ENCODE results near the gene MTCL3.

DNA sequence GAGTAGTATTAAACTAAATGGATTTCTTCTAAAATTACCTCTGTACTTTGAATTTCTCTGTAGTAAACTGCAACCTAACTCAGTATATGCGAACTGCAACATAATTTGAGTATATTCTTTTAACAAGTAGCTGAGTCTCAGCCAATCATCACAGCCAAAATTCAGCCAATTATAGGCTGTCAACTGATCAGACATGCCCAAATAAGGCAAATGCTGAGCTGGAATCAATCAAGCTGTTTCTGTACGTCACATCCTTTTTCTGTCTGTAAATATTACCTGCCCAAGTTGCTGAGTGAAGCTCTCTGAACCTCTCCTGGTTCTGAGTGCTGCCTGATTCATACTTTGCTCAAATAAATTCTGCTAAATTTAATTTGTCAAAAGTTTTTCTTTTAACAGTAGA is 48.3 kb upstream of the MTCL3 start:
- TF ChIP-seq, protein P1, sequence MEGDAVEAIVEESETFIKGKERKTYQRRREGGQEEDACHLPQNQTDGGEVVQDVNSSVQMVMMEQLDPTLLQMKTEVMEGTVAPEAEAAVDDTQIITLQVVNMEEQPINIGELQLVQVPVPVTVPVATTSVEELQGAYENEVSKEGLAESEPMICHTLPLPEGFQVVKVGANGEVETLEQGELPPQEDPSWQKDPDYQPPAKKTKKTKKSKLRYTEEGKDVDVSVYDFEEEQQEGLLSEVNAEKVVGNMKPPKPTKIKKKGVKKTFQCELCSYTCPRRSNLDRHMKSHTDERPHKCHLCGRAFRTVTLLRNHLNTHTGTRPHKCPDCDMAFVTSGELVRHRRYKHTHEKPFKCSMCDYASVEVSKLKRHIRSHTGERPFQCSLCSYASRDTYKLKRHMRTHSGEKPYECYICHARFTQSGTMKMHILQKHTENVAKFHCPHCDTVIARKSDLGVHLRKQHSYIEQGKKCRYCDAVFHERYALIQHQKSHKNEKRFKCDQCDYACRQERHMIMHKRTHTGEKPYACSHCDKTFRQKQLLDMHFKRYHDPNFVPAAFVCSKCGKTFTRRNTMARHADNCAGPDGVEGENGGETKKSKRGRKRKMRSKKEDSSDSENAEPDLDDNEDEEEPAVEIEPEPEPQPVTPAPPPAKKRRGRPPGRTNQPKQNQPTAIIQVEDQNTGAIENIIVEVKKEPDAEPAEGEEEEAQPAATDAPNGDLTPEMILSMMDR (IDR thresholded peaks at IDR 0.05): no peak
- TF ChIP-seq POLR2A (IDR thresholded peaks at IDR 0.05): no peak

All from breast epithelium (tissue), 3 donors.